GM23338 (cell line): Measurements from ENCODE around the gene ATXN7L1. TPM values are rescaled to one million over a fixed set of nuclear protein-coding genes. Genes with fewer than 3 reads are reported as not detected.

Experiments used
- CREB1 ChIP-seq: fragments of 250-450 bp; sonication (Bioruptor Pico); IDR thresholded peaks from 2 replicates; pipeline ENCODE4 v1.5.0; 2020; ENCODE audit warnings: low read depth, mild to moderate bottlenecking, moderate library complexity
- ETS1 ChIP-seq: IDR thresholded peaks from 2 replicates; pipeline ENCODE4 v1.6.1; 2016; ENCODE audit warnings: antibody characterized with exemption
- EZH2 ChIP-seq: fragments of 200-600 bp; sonication (generic); IDR thresholded peaks from one replicate; pipeline ENCODE4 v1.8.0; 2017; ENCODE audit warnings: antibody characterized with exemption, mild to moderate bottlenecking, low read depth; ENCODE audit not compliant: unreplicated experiment
- JUNB ChIP-seq: IDR thresholded peaks from one replicate; pipeline ENCODE4 v1.6.1; 2016; ENCODE audit warnings: antibody characterized with exemption; ENCODE audit not compliant: unreplicated experiment
- ZNF114 ChIP-seq: fragments of 250-450 bp; sonication (Bioruptor Pico); IDR thresholded peaks from 2 replicates; pipeline ENCODE4 v1.5.0; 2020; ENCODE audit warnings: mild to moderate bottlenecking, moderate library complexity
- polyA plus RNA-seq: library from polyadenylated mRNA; unstranded; fragments of >200 nt; fragmentation: Nextera tagmentation; extraction: Ambion mirVana; gene quantifications from 2 replicates; pipeline ENCODE4 v1.2.1, GENCODE V29; 2016
- total RNA-seq: library from RNA; depleted of rRNA; stranded (reverse); fragments of >200 nt; shearing (Covaris generic); gene quantifications from 2 replicates; pipeline ENCODE4 v1.2.3, GENCODE V29; 2014
- TF ChIP-seq, protein P1 (sequence below): fragments of 250-450 bp; sonication (Bioruptor Pico); IDR thresholded peaks from 2 replicates; pipeline ENCODE4 v1.5.0; 2020; ENCODE audit warnings: mild to moderate bottlenecking, moderate library complexity
- TF ChIP-seq, protein P2 (sequence below), 2 experiments: fragments of 200-600 bp in 1 of 2; sonication (generic) in 1 of 2; conservative IDR thresholded peaks; 2 replicates each; pipeline versions ENCODE4 v1.5.1 to v1.6.1; 2016 to 2017; ENCODE audit warnings: antibody characterized with exemption in 2 of 2, low read depth in 2 of 2, mild to moderate bottlenecking in 2 of 2, moderate library complexity in 1 of 2

ATXN7L1 gene
- total and polyA plus RNA-seq, 2 experiments from 2014 or later = 22.8 to 29.8 TPM

GRCh38 chr7:105786520-105787470 is 89.6 kb downstream of the ATXN7L1 start (continued):
- TF ChIP-seq, protein P1, sequence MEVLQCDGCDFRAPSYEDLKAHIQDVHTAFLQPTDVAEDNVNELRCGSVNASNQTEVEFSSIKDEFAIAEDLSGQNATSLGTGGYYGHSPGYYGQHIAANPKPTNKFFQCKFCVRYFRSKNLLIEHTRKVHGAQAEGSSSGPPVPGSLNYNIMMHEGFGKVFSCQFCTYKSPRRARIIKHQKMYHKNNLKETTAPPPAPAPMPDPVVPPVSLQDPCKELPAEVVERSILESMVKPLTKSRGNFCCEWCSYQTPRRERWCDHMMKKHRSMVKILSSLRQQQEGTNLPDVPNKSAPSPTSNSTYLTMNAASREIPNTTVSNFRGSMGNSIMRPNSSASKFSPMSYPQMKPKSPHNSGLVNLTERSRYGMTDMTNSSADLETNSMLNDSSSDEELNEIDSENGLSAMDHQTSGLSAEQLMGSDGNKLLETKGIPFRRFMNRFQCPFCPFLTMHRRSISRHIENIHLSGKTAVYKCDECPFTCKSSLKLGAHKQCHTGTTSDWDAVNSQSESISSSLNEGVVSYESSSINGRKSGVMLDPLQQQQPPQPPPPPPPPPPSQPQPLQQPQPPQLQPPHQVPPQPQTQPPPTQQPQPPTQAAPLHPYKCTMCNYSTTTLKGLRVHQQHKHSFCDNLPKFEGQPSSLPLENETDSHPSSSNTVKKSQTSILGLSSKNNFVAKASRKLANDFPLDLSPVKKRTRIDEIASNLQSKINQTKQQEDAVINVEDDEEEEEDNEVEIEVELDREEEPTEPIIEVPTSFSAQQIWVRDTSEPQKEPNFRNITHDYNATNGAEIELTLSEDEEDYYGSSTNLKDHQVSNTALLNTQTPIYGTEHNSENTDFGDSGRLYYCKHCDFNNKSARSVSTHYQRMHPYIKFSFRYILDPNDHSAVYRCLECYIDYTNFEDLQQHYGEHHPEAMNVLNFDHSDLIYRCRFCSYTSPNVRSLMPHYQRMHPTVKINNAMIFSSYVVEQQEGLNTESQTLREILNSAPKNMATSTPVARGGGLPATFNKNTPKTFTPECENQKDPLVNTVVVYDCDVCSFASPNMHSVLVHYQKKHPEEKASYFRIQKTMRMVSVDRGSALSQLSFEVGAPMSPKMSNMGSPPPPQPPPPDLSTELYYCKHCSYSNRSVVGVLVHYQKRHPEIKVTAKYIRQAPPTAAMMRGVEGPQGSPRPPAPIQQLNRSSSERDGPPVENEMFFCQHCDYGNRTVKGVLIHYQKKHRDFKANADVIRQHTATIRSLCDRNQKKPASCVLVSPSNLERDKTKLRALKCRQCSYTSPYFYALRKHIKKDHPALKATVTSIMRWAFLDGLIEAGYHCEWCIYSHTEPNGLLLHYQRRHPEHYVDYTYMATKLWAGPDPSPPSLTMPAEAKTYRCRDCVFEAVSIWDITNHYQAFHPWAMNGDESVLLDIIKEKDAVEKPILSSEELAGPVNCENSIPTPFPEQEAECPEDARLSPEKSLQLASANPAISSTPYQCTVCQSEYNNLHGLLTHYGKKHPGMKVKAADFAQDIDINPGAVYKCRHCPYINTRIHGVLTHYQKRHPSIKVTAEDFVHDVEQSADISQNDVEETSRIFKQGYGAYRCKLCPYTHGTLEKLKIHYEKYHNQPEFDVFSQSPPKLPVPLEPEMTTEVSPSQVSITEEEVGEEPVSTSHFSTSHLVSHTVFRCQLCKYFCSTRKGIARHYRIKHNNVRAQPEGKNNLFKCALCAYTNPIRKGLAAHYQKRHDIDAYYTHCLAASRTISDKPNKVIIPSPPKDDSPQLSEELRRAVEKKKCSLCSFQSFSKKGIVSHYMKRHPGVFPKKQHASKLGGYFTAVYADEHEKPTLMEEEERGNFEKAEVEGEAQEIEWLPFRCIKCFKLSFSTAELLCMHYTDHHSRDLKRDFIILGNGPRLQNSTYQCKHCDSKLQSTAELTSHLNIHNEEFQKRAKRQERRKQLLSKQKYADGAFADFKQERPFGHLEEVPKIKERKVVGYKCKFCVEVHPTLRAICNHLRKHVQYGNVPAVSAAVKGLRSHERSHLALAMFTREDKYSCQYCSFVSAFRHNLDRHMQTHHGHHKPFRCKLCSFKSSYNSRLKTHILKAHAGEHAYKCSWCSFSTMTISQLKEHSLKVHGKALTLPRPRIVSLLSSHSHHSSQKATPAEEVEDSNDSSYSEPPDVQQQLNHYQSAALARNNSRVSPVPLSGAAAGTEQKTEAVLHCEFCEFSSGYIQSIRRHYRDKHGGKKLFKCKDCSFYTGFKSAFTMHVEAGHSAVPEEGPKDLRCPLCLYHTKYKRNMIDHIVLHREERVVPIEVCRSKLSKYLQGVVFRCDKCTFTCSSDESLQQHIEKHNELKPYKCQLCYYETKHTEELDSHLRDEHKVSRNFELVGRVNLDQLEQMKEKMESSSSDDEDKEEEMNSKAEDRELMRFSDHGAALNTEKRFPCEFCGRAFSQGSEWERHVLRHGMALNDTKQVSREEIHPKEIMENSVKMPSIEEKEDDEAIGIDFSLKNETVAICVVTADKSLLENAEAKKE (CRISPR knock-in tag) = no peak
- TF ChIP-seq EZH2 = no peak
- TF ChIP-seq, protein P2, sequence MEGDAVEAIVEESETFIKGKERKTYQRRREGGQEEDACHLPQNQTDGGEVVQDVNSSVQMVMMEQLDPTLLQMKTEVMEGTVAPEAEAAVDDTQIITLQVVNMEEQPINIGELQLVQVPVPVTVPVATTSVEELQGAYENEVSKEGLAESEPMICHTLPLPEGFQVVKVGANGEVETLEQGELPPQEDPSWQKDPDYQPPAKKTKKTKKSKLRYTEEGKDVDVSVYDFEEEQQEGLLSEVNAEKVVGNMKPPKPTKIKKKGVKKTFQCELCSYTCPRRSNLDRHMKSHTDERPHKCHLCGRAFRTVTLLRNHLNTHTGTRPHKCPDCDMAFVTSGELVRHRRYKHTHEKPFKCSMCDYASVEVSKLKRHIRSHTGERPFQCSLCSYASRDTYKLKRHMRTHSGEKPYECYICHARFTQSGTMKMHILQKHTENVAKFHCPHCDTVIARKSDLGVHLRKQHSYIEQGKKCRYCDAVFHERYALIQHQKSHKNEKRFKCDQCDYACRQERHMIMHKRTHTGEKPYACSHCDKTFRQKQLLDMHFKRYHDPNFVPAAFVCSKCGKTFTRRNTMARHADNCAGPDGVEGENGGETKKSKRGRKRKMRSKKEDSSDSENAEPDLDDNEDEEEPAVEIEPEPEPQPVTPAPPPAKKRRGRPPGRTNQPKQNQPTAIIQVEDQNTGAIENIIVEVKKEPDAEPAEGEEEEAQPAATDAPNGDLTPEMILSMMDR (conservative IDR thresholded peaks at IDR 0.05; ENCODE audit: low read depth in 2 of 2) = no peak
- no peak for TF ChIP-seq ETS1
- no peak for TF ChIP-seq CREB1 (CRISPR knock-in tag)
- TF ChIP-seq JUNB = no peak
- TF ChIP-seq ZNF114 (CRISPR knock-in tag) = no peak
